ENCODE measurements around the gene WDFY4. TPM values are rescaled to one million over a fixed set of nuclear protein-coding genes. Genes with fewer than 3 reads are reported as not detected.

Gene WDFY4
- total and polyA plus RNA-seq, 9 of the 15 experiments (the other 6 are each of a cell fraction or from before 2014, with no cell fraction given): 0.01 to 0.02 (median 0.01) TPM; not detected in 6

GRCh38 chr10:48744587-48744986 is 59.9 kb downstream of the WDFY4 start:
- Histone ChIP-seq H4K20me1 (replicated peaks; ENCODE audit: control insufficient read depth, insufficient read depth, low read length) (no peaks in the 10 kb centered on the region), H3K4me1 (replicated peaks in 1 of 2; ENCODE audit: control insufficient read depth in 2 of 2, insufficient read depth in 2 of 2, low read length in 2 of 2) (peaks cover 0 to 4% of the 10 kb centered on the region in 2 experiments; a peak in 1 of 5 replicates), H3K4me2 (ENCODE audit: insufficient read depth, low read length) (no peak overlapping the region), H3K27me3 (ENCODE audit: control insufficient read depth in 2 of 2, insufficient read depth in 2 of 2, low read length in 2 of 2) (peaks cover 2 to 20% of the 10 kb centered on the region in 2 experiments; a peak in 2 of 5 replicates), H3K9ac (ENCODE audit: insufficient read depth in 1 of 2, low read depth in 2 of 2, low read length in 2 of 2) (no peak overlapping the region), H2AFZ (ENCODE audit: low read depth, low read length) (no peak overlapping the region), H3K79me2 (ENCODE audit: control insufficient read depth, insufficient read depth, low read length) (no peaks in the 10 kb centered on the region), H3K27ac (ENCODE audit: extremely low read depth, low read depth, low read length) (no peak overlapping the region), H3K9me3 (replicated peaks; ENCODE audit: control insufficient read depth, insufficient read depth, low read depth, low read length) (no peaks in the 10 kb centered on the region), H3K36me3 (ENCODE audit: control insufficient read depth, insufficient read depth, low read length) (no peaks in the 10 kb centered on the region), H3K4me3 (no peak overlapping the region), H3K9me1 (ENCODE audit: control insufficient read depth, insufficient read depth, low read length) (no peaks in the 10 kb centered on the region)
- TF ChIP-seq CEBPG (CRISPR knock-in tag; IDR thresholded peaks at IDR 0.05) (no peak), CEBPG (tag; conservative IDR thresholded peaks at IDR 0.05 in 1 of 2, IDR thresholded peaks at IDR 0.05 in 1 of 2) (no peak), ZNF583 (CRISPR knock-in tag; IDR thresholded peaks at IDR 0.05) (no peak), UBTF (IDR thresholded peaks at IDR 0.05; ENCODE audit: borderline replicate concordance in 1 of 2, low read depth in 2 of 2, low read length in 2 of 2) (no peak), STAG1 (CRISPR knock-in tag; IDR thresholded peaks at IDR 0.05; ENCODE audit: borderline replicate concordance) (no peak)
- DNase-seq (ENCODE audit: extremely low read depth in 1 of 4, low spot score in 3 of 4) (no peak), ATAC-seq (no peak), FAIRE-seq (peak; percentile 51)
- ChIA-PET POLR2A (no interaction called here), CTCF (ENCODE audit: low intra/inter-chr PET ratio) (no interaction called here)
- BruUV-seq (replicated peaks): no TSS peak
- WGBS (ENCODE audit: insufficient coverage, low coverage, missing lambda C conversion rate): 2% methylated on average over 6 of the region's 6 CpGs
- intact Hi-C loops (cut with micrococcal nuclease) (loop anchor here (10.0 kb wide), 1 partner anchor 770 kb away; no protein-coding TSS in a partner anchor), in situ Hi-C loops (cut with MboI) (no loop called here)
